A549 (cell line): ENCODE measurements around the gene TTC7B. TPM values are rescaled to one million over a fixed set of nuclear protein-coding genes. Genes with fewer than 3 reads are reported as not detected.

ENCODE experiments used
- ATAC-seq, 2 experiments: fragments of 200-7000 bp in 1 of 2; fragments of >200 bp in 1 of 2; cut with Nextera tagmentation in 1 of 2; cut with Tn5 transposase in 1 of 2; 3 replicates each; pipeline versions ENCODE4 v1.8.0 to v1.9.1; 2018 to 2020; ENCODE audit warnings: mild to moderate bottlenecking in 1 of 2, moderate library complexity in 1 of 2
- CTCF ChIA-PET: fragments of 300-600 bp; sonication (Branson Sonifier 250); formaldehyde crosslinking; extraction: SDS; loops from one replicate; lab custom pipeline; 2021; ENCODE audit warnings: antibody characterized with exemption, inconsistent platforms; lab: Yijun Ruan, JAX
- POLR2A ChIA-PET: fragments of 350-600 bp; formaldehyde crosslinking; extraction: SDS; loops from one replicate; lab custom pipeline; 2021; ENCODE audit warnings: antibody characterized with exemption, inconsistent platforms; lab: Yijun Ruan, JAX
- DNase-seq, 2 experiments: peaks; one replicate each; pipeline versions ENCODE4 v3.0.0 to v3.0.0-alpha.2; 2011 to 2016; ENCODE audit warnings: low read depth in 1 of 2, low spot score in 1 of 2
- FAIRE-seq: peaks from 2 replicates; lab custom pipeline; 2011; peaks lifted over from hg19 to GRCh38; lab: Jason Lieb, UNC
- H3K27ac ChIP-seq, 2 experiments: fragments of >200 bp; sonication (Bioruptor Twin); formaldehyde crosslinking; 3 replicates each; pipeline ENCODE4 v1.5.1; 2016 to 2017
- H3K4me1 ChIP-seq: fragments of >200 bp; sonication (Bioruptor Twin); formaldehyde crosslinking; 3 replicates; pipeline ENCODE4 v1.6.1; 2016
- H3K4me2 ChIP-seq: fragments of >200 bp; sonication (Bioruptor Twin); formaldehyde crosslinking; 3 replicates; pipeline ENCODE4 v1.6.1; 2016
- H3K4me3 ChIP-seq: fragments of >200 bp; sonication (Bioruptor Twin); formaldehyde crosslinking; 3 replicates; pipeline ENCODE4 v1.5.1; 2016
- H3K9me3 ChIP-seq: fragments of >200 bp; sonication (Bioruptor Twin); formaldehyde crosslinking; 3 replicates; pipeline ENCODE4 v1.6.1; 2016
- ATOH8 ChIP-seq: fragments of 250-450 bp; sonication (Bioruptor Pico); IDR thresholded peaks from 2 replicates; pipeline ENCODE4 v1.5.0; 2020; ENCODE audit warnings: low read depth, mild to moderate bottlenecking, moderate library complexity
- BHLHE40 ChIP-seq: IDR thresholded peaks from 2 replicates; pipeline ENCODE4 v1.6.1; 2012; ENCODE audit warnings: low read depth, low read length, inconsistent platforms
- CBX2 ChIP-seq: fragments of 200-600 bp; sonication (generic); IDR thresholded peaks from 2 replicates; pipeline ENCODE4 v1.6.1; 2016; ENCODE audit warnings: low read depth, mild to moderate bottlenecking, borderline replicate concordance
- CBX8 ChIP-seq: fragments of 200-600 bp; sonication (generic); IDR thresholded peaks from 2 replicates; pipeline ENCODE4 v1.6.1; 2016
- CEBPB ChIP-seq, 2 experiments: fragments of >200 bp in 1 of 2; sonication (Bioruptor Twin) in 1 of 2; formaldehyde crosslinking in 1 of 2; IDR thresholded peaks; 2 replicates each; pipeline ENCODE4 v1.6.1; 2012 to 2016
- CHD4 ChIP-seq: fragments of 200-600 bp; sonication (generic); IDR thresholded peaks from 2 replicates; pipeline ENCODE4 v1.6.1; 2016; ENCODE audit warnings: antibody characterized with exemption, mild to moderate bottlenecking, borderline replicate concordance
- CTCF ChIP-seq: fragments of >200 bp; sonication (Bioruptor Twin); formaldehyde crosslinking; IDR thresholded peaks from 3 replicates; pipeline ENCODE4 v1.5.1; 2016
- ELK1 ChIP-seq: fragments of 150-350 bp; IDR thresholded peaks from 2 replicates; pipeline ENCODE4 v1.6.1; 2014; ENCODE audit warnings: low read depth, mild to moderate bottlenecking, low read length
- EP300 ChIP-seq, 2 experiments: fragments of >200 bp; sonication (Bioruptor Twin); formaldehyde crosslinking; IDR thresholded peaks; 2 replicates in 1 of 2; 3 replicates in 1 of 2; pipeline ENCODE4 v1.6.1; 2016 to 2017
- FOSB ChIP-seq: fragments of 250-450 bp; sonication (Bioruptor Pico); IDR thresholded peaks from 2 replicates; pipeline ENCODE4 v1.5.0; 2020; ENCODE audit warnings: mild to moderate bottlenecking, moderate library complexity
- GATA3 ChIP-seq: IDR thresholded peaks from 2 replicates; pipeline ENCODE4 v1.6.1; 2012; ENCODE audit warnings: borderline replicate concordance
- HDAC2 ChIP-seq: fragments of 200-600 bp; sonication (generic); IDR thresholded peaks from 2 replicates; pipeline ENCODE4 v1.6.1; 2016
- JUNB ChIP-seq: fragments of >200 bp; sonication (Bioruptor Twin); formaldehyde crosslinking; IDR thresholded peaks from 2 replicates; pipeline ENCODE4 v1.6.1; 2016
- MAX ChIP-seq: IDR thresholded peaks from 2 replicates; pipeline ENCODE4 v1.6.1; 2012
- POLR2A ChIP-seq: IDR thresholded peaks from 2 replicates; pipeline ENCODE4 v1.6.1; 2012; ENCODE audit warnings: mild to moderate bottlenecking, low read length
- RARB ChIP-seq: fragments of 250-450 bp; sonication (Bioruptor Pico); IDR thresholded peaks from 2 replicates; pipeline ENCODE4 v1.8.0; 2021; ENCODE audit warnings: mild to moderate bottlenecking, moderate library complexity
- RFX5 ChIP-seq: fragments of 450-650 bp; IDR thresholded peaks from 2 replicates; pipeline ENCODE4 v1.7.1; 2014; ENCODE audit warnings: antibody characterized with exemption, mild to moderate bottlenecking, moderate library complexity
- USF2 ChIP-seq: fragments of 450-650 bp; IDR thresholded peaks from 2 replicates; pipeline ENCODE4 v1.6.1; 2014; ENCODE audit warnings: antibody characterized with exemption
- ZNF302 ChIP-seq: fragments of 250-450 bp; sonication (Bioruptor Pico); IDR thresholded peaks from 2 replicates; pipeline ENCODE4 v1.9.0; 2021; ENCODE audit warnings: inconsistent platforms, mild to moderate bottlenecking, moderate library complexity
- ZSCAN20 ChIP-seq: fragments of 250-450 bp; sonication (Bioruptor Pico); IDR thresholded peaks from 2 replicates; pipeline ENCODE4 v1.8.0; 2022; ENCODE audit warnings: mild to moderate bottlenecking, moderate library complexity
- WGBS: methylation state at CpG from one replicate; pipeline ENCODE4 v1.1.6; 2017; ENCODE audit errors: missing lambda C conversion rate; 5-methylcytosine and 5-hydroxymethylcytosine counted together
- polyA plus RNA-seq, 4 experiments: library from polyadenylated mRNA; depleted of rRNA in 3 of 4; stranded (reverse); fragments of >200 nt; fragmentation: RNase III in 1 of 4; extraction: RNeasy Plus Mini Kit Qiagen cat#74134 plus additional on column Dnase treatment in 1 of 4; gene quantifications; 2 replicates in 3 of 4; 3 replicates in 1 of 4; pipeline ENCODE4 v1.2.3, GENCODE V29; 2011 to 2017
- TF ChIP-seq, protein P1 (sequence below): fragments of >200 bp; sonication (Bioruptor Twin); formaldehyde crosslinking; IDR thresholded peaks from 3 replicates; pipeline ENCODE4 v1.6.1; 2016

The TTC7B gene
- polyA plus RNA-seq, 2 of the 4 experiments (the other 2 are of a cell fraction), result 16.6 to 28.0 TPM

DNA sequence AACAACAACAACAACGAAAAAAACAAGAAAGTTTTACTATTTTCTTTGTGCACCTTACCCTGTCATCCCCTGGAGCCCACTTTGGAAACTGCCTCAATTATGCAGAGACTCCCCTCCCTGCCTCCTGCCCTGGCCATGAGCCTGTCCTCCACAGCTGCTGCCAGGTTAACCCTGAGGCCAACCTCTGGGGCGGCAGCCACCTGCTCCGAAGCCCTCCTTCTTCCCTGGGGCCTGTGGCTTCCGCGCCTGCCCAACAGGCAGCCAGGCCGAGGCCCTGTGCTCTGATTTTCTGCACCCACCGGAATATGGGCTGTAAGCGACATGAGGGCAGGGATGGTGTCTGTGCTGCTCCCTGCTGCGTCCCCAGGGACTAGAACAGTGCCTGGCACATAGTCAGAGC lies 236.4 kb downstream of the TTC7B start:
- 91% methylated on average over 6 of the region's 9 CpGs for WGBS
- DNase-seq (no peak), ATAC-seq (no peak), FAIRE-seq (no peak)
- ChIA-PET POLR2A (no interaction called here), CTCF (no interaction called here)
- no peak for TF ChIP-seq EP300 (IDR thresholded peaks at IDR 0.05)
- TF ChIP-seq ELK1, result no peak
- H3K4me1 ChIP-seq, result no peaks in the 10 kb centered on the region
- no peak overlapping the region for H3K4me2 ChIP-seq
- no peaks in the 10 kb centered on the region for H3K9me3 ChIP-seq
- H3K27ac ChIP-seq, result no peak overlapping the region
- H3K4me3 ChIP-seq, result no peak overlapping the region

DNA sequence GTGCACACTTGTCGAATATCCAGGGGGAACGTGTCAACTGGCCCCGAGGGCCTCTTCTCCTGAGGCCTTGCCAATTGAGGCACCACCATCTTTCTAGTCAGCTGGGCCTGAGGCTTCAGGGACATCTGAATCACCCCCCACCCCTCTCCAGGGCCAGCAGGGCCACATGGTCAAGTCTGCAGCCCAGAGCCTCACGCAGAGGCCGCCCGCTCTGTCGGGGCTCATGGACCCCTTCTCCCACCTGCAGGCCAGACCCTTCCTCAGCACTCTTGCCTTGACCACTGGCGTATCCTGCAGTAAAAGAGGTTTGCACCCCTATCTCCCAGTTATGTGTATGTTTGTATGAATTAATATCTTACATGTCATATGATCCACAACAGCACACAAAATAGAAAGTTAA lies 237.1 kb downstream of the TTC7B start:
- Histone ChIP-seq H3K4me2 (no peak overlapping the region), H3K4me3 (no peak overlapping the region), H3K9me3 (no peaks in the 10 kb centered on the region), H3K4me1 (no peaks in the 10 kb centered on the region), H3K27ac (no peak overlapping the region)
- TF ChIP-seq CBX8 (no peak), MAX (no peak), CHD4 (no peak), ZNF302 (CRISPR knock-in tag) (no peak), HDAC2 (no peak), FOSB (CRISPR knock-in tag) (no peak), RFX5 (no peak), BHLHE40 (no peak), CTCF (no peak), GATA3 (no peak), CEBPB (IDR thresholded peaks at IDR 0.05) (no peak), CBX2 (no peak), JUNB (no peak), ATOH8 (CRISPR knock-in tag) (no peak)
- TF ChIP-seq, protein P1, sequence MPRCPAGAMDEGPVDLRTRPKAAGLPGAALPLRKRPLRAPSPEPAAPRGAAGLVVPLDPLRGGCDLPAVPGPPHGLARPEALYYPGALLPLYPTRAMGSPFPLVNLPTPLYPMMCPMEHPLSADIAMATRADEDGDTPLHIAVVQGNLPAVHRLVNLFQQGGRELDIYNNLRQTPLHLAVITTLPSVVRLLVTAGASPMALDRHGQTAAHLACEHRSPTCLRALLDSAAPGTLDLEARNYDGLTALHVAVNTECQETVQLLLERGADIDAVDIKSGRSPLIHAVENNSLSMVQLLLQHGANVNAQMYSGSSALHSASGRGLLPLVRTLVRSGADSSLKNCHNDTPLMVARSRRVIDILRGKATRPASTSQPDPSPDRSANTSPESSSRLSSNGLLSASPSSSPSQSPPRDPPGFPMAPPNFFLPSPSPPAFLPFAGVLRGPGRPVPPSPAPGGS, result no peak
- ATAC-seq (no peak), FAIRE-seq (no peak), DNase-seq (no peak)
- ChIA-PET POLR2A (no interaction called here), CTCF (interaction anchor here (1.4 kb wide), 1 partner anchor 27 kb away, joined by 3 read pairs; no protein-coding TSS in a partner anchor)
- WGBS, result 95% methylated on average over 8 of the region's 8 CpGs

GRCh38 chr14:90578283-90578985 lies 237.8 kb downstream of the TTC7B start:
- no peaks in the 10 kb centered on the region for H3K4me1 ChIP-seq
- TF ChIP-seq USF2 (no peak), RARB (no peak), ZSCAN20 (CRISPR knock-in tag) (no peak), POLR2A (no peak)
- no peak overlapping the region for H3K27ac ChIP-seq
- ATAC-seq (no peak), FAIRE-seq (no peak), DNase-seq (no peak)
- H3K4me3 ChIP-seq, result no peak overlapping the region
- no peak overlapping the region for H3K4me2 ChIP-seq
- ChIA-PET POLR2A (no interaction called here), CTCF (interaction anchor here (0.5 to 1.4 kb wide), 2 partner anchors 28 to 168 kb away, joined by 3 read pairs; no protein-coding TSS in a partner anchor)
- WGBS, result 92% methylated on average over 12 of the region's 17 CpGs
- H3K9me3 ChIP-seq, result no peaks in the 10 kb centered on the region
